Endothelial cell (in vitro differentiated cells): Measurements from ENCODE around the gene HLA-DQB2. TPM values are rescaled to one million over a fixed set of nuclear protein-coding genes. Genes with fewer than 3 reads are reported as not detected.
"Not testable (repeated sequence)": the region's sequence is repeated elsewhere in the genome, so short reads cannot be mapped to it uniquely, and the experiment has no call there.

Experiments
- DNase-seq: peaks from one replicate; pipeline ENCODE4 v3.0.0; 2021; ENCODE audit warnings: low spot score
- H3K27ac Mint-ChIP-seq: one replicate; pipeline ENCODE4 v1.8.0; 2021; ENCODE audit warnings: mixed read lengths, inconsistent platforms; ENCODE audit not compliant: unreplicated experiment
- H3K27me3 Mint-ChIP-seq: one replicate; pipeline ENCODE4 v1.8.0; 2021; ENCODE audit warnings: mild to moderate bottlenecking, moderate library complexity, mixed read lengths, inconsistent platforms; ENCODE audit not compliant: unreplicated experiment
- H3K36me3 Mint-ChIP-seq: one replicate; pipeline ENCODE4 v1.8.0; 2021; ENCODE audit warnings: mild to moderate bottlenecking, low read depth, mixed read lengths, inconsistent platforms; ENCODE audit not compliant: unreplicated experiment
- H3K4me1 Mint-ChIP-seq: one replicate; pipeline ENCODE4 v1.8.0; 2021; ENCODE audit warnings: mild to moderate bottlenecking, mixed read lengths, inconsistent platforms; ENCODE audit not compliant: unreplicated experiment
- H3K4me3 Mint-ChIP-seq: one replicate; pipeline ENCODE4 v1.8.0; 2021; ENCODE audit warnings: mild to moderate bottlenecking, mixed read lengths, inconsistent platforms; ENCODE audit not compliant: unreplicated experiment
- H3K9me3 Mint-ChIP-seq: one replicate; pipeline ENCODE4 v1.8.0; 2021; ENCODE audit warnings: mixed read lengths, inconsistent platforms; ENCODE audit not compliant: unreplicated experiment
- long read RNA-seq: library from polyadenylated mRNA; unstranded; transcript quantifications from one replicate; pipeline ENCODE4 v2.0.0, GENCODE V29; 2020; ENCODE audit not compliant: unreplicated experiment
- total RNA-seq: library from RNA; stranded (reverse); fragmentation: NEBNext Ultra II Directional; extraction: Animal tissue kit (Norgen Biotek cat#: 25700); gene quantifications from one replicate; pipeline ENCODE4 v1.2.1, GENCODE V29; 2021; ENCODE audit not compliant: unreplicated experiment
- TF ChIP-seq, protein P1 (sequence below): fragments of 200-600 bp; sonication (generic); IDR thresholded peaks from one replicate; pipeline ENCODE4 v1.5.0; 2021; ENCODE audit warnings: antibody characterized with exemption; ENCODE audit not compliant: unreplicated experiment

HLA-DQB2 gene
- total RNA-seq = 0.31 TPM
- long read RNA-seq = 0 reads

DNA sequence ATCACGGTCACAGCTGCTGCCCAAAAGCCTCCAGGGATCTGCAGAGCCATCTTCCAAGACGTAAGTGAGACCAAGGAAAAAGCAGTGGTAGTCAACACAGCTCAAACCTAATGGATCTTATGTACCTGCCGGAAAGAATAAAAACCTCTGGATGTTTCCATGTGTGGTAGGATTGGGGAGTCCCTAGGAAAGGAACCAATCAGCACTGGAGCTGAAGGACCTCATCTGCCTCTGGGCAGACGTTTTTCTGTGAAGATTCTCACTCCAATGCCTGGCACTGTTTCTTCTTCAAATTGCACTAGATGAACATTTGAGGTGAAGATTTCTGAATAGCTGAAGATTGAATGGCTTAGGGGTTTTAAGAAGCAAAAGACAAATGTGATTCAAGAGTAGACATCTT, at the start of gene HLA-DQB2:
TSS of gene HLA-DQB2 (minus strand) at position 112 of the 400 bp plus-strand sequence. CDS start at position 50, 62 bp downstream.
- H3K4me1 Mint-ChIP-seq = no peaks in the 10 kb centered on the region
- H3K27me3 Mint-ChIP-seq = no peaks in the 10 kb centered on the region

DNA sequence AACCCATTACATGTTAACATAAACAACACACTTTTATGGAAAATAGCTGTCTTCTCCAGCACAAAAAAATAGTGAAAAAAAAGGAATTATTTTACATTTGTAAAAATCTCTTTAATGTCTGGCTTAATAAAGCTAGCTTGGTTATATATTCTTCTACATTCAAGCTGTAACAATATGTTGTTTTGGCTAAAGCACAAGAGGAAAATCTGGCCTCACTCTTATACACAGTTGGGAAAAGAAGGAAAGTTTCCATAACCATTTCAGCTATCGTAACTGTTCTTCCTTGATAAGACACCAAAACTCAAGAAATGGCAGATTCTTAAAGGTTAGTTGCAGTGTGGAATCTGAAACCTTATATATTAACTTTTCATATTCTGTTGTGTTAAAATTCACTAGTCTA, 45.8 kb upstream of the HLA-DQB2 start:
- Mint-ChIP-seq H3K27ac (no peak overlapping the region), H3K4me3 (no peak overlapping the region), H3K9me3 (no peaks in the 10 kb centered on the region), H3K4me1 (no peaks in the 10 kb centered on the region), H3K27me3 (no peaks in the 10 kb centered on the region), H3K36me3 (no peaks in the 10 kb centered on the region)
- DNase-seq = no peak
- TF ChIP-seq, protein P1, sequence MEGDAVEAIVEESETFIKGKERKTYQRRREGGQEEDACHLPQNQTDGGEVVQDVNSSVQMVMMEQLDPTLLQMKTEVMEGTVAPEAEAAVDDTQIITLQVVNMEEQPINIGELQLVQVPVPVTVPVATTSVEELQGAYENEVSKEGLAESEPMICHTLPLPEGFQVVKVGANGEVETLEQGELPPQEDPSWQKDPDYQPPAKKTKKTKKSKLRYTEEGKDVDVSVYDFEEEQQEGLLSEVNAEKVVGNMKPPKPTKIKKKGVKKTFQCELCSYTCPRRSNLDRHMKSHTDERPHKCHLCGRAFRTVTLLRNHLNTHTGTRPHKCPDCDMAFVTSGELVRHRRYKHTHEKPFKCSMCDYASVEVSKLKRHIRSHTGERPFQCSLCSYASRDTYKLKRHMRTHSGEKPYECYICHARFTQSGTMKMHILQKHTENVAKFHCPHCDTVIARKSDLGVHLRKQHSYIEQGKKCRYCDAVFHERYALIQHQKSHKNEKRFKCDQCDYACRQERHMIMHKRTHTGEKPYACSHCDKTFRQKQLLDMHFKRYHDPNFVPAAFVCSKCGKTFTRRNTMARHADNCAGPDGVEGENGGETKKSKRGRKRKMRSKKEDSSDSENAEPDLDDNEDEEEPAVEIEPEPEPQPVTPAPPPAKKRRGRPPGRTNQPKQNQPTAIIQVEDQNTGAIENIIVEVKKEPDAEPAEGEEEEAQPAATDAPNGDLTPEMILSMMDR = no peak

More for the DNA sequence above, at the start of gene HLA-DQB2:
- Mint-ChIP-seq H3K4me3 (no peak within 1 kb of the TSS), H3K27ac (no peak within 1 kb of the TSS), H3K36me3 (no peaks in the 10 kb centered on the region), H3K9me3 (no peaks in the 10 kb centered on the region)
- no peak for DNase-seq
- TF ChIP-seq, protein P1 = no peak

DNA sequence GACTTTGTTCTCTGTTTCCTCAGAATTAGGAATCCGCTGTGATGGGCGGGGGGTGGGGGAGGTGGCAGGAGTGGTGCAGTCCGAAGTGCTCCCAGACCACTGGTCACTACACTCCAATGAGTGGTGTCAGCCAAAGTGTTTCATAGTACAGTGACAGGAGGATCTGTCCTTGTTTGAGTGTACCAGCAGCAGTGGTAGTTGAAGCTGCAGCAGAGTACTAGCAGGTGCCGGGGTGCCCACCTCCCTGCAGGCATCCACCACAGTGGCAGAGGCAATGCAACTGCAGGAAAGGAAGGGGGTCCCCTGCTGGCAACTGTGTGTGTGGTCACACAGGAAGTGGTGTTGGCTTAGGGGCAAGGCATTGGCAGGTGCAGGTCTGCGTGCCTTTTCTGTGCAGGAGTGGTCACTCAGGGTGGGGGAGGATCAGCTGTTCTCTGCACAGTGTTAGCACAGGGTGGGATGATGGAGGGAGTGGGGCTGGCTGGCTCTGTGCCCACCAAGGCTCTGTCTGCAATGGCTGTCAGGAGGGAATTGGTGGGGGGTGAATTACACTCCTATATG, 43.8 kb upstream of the HLA-DQB2 start:
- no peaks in the 10 kb centered on the region for H3K36me3 Mint-ChIP-seq
- H3K27ac Mint-ChIP-seq = no peak overlapping the region
- no peaks in the 10 kb centered on the region for H3K4me1 Mint-ChIP-seq
- H3K4me3 Mint-ChIP-seq = no peak overlapping the region
- no peak for DNase-seq
- H3K27me3 Mint-ChIP-seq = no peaks in the 10 kb centered on the region
- TF ChIP-seq, protein P1 = no peak
- H3K9me3 Mint-ChIP-seq = no peaks in the 10 kb centered on the region

DNA sequence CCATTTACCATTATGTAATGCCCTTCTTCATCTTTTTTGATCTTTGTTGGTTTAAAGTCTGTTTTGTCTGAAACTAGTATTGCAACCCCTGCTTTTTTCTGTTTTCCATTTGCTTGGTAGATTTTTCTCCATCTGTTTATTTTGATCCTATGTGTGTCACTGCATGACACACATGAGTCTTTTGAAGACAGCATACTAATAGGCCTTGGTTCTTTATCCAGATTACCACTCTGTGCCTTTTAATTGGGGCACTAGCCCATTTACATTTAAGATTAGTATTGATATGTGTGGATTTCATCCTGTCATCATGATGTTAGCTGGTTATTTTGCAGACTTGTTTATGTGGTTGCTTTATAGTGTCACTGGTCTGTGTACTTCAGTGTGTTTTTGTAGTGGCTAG, 42.1 kb upstream of the HLA-DQB2 start:
- H3K9me3 Mint-ChIP-seq, H3K27me3 Mint-ChIP-seq, H3K36me3 Mint-ChIP-seq, H3K27ac Mint-ChIP-seq, H3K4me3 Mint-ChIP-seq, H3K4me1 Mint-ChIP-seq, DNase-seq: not testable (repeated sequence)

DNA sequence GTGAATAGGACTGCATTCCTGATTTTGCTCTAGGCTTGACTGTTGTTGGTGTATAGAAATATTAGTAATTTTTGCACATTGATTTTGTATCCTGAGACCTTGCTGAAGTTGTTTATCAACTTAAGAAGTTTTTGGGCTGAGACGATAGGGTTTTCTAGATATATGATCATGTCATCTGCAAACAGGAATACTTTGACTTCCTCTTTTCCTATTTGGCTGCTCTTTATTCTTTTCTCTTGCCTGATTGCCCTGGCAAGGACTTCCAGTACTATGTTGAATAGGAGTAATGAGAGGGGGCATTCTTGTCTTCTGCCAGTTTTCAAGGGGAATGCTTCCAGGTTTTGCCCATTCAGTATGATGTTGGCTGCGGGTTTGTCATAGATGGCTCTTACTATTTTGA, 40.1 kb upstream of the HLA-DQB2 start:
- Mint-ChIP-seq H3K36me3 (peaks cover 6% of the 10 kb centered on the region), H3K27me3 (no peaks in the 10 kb centered on the region), H3K4me3 (no peak overlapping the region), H3K4me1 (no peaks in the 10 kb centered on the region), H3K9me3 (peaks cover 2% of the 10 kb centered on the region), H3K27ac (no peak overlapping the region)
- DNase-seq = no peak
- TF ChIP-seq, protein P1 = no peak
